Astrocyte (in vitro differentiated cells and primary cell): ENCODE data around the gene ATXN7. TPM values are rescaled to one million over a fixed set of nuclear protein-coding genes. Genes with fewer than 3 reads are reported as not detected.

ENCODE experiments used
- DNase-seq: peaks from one replicate; pipeline ENCODE4 v3.0.0-alpha.2; 2010; ENCODE audit warnings: low read depth
- FAIRE-seq: peaks from 2 replicates; lab custom pipeline; 2011; peaks lifted over from hg19 to GRCh38; lab: Jason Lieb, UNC
- H2AFZ ChIP-seq: 2 replicates; pipeline ENCODE4 v1.6.0; 2012; ENCODE audit warnings: low read depth, low read length, inconsistent platforms
- H3K27ac ChIP-seq: 2 replicates; pipeline ENCODE4 v1.5.1; 2011; ENCODE audit warnings: low read depth, low read length, inconsistent platforms
- H3K27me3 ChIP-seq: 2 replicates; pipeline ENCODE4 v1.6.0; 2011; ENCODE audit warnings: low read length, inconsistent platforms; ENCODE audit not compliant: insufficient read depth
- H3K36me3 ChIP-seq: 2 replicates; pipeline ENCODE4 v1.5.1; 2011; ENCODE audit warnings: low read length, inconsistent platforms; ENCODE audit not compliant: insufficient read depth
- H3K4me1 ChIP-seq: 2 replicates; pipeline ENCODE4 v1.5.1; 2011; ENCODE audit warnings: low read length, inconsistent platforms; ENCODE audit not compliant: insufficient read depth
- H3K4me2 ChIP-seq: 2 replicates; pipeline ENCODE4 v1.6.0; 2012; ENCODE audit warnings: low read length, inconsistent platforms
- H3K4me3 ChIP-seq: 2 replicates; pipeline ENCODE4 v1.5.1; 2011; ENCODE audit warnings: low read depth, mild to moderate bottlenecking, low read length, inconsistent platforms; ENCODE audit not compliant: insufficient read depth
- H3K79me2 ChIP-seq: 2 replicates; pipeline ENCODE4 v1.6.0; 2012; ENCODE audit warnings: mild to moderate bottlenecking, low read length, inconsistent platforms; ENCODE audit not compliant: insufficient read depth
- H3K9ac ChIP-seq: 2 replicates; pipeline ENCODE4 v1.6.0; 2012; ENCODE audit warnings: mild to moderate bottlenecking, low read length, inconsistent platforms
- H3K9me3 ChIP-seq: 2 replicates; pipeline ENCODE4 v1.5.1; 2012; ENCODE audit warnings: low read depth, mild to moderate bottlenecking, low read length, inconsistent platforms; ENCODE audit not compliant: insufficient read depth
- H4K20me1 ChIP-seq: 2 replicates; pipeline ENCODE4 v1.6.0; 2012; ENCODE audit warnings: low read length, inconsistent platforms; ENCODE audit not compliant: insufficient read depth
- H3K27ac Mint-ChIP-seq: one replicate; pipeline ENCODE4 v1.8.0; 2021; ENCODE audit warnings: mild to moderate bottlenecking, mixed read lengths; ENCODE audit not compliant: unreplicated experiment
- H3K27me3 Mint-ChIP-seq: one replicate; pipeline ENCODE4 v1.8.0; 2021; ENCODE audit warnings: low read depth, mixed read lengths; ENCODE audit not compliant: unreplicated experiment
- H3K36me3 Mint-ChIP-seq: one replicate; pipeline ENCODE4 v1.8.0; 2021; ENCODE audit warnings: low read depth, mixed read lengths; ENCODE audit not compliant: unreplicated experiment
- H3K4me1 Mint-ChIP-seq: one replicate; pipeline ENCODE4 v1.8.0; 2021; ENCODE audit warnings: low read depth, mixed read lengths; ENCODE audit not compliant: unreplicated experiment
- H3K4me3 Mint-ChIP-seq: one replicate; pipeline ENCODE4 v1.8.0; 2021; ENCODE audit warnings: mild to moderate bottlenecking, moderate library complexity, mixed read lengths; ENCODE audit not compliant: unreplicated experiment
- H3K9me3 Mint-ChIP-seq: one replicate; pipeline ENCODE4 v1.8.0; 2021; ENCODE audit warnings: mild to moderate bottlenecking, mixed read lengths; ENCODE audit not compliant: unreplicated experiment
- EZH2 ChIP-seq: IDR thresholded peaks from 2 replicates; pipeline ENCODE4 v1.6.1; 2012; ENCODE audit warnings: mild to moderate bottlenecking, low read length, inconsistent platforms; ENCODE audit not compliant: insufficient read depth
- total RNA-seq: library from RNA; stranded (reverse); gene quantifications from 2 replicates; pipeline ENCODE4 v1.2.1, GENCODE V29; 2021
- TF ChIP-seq, protein P1 (sequence below): IDR thresholded peaks from 2 replicates; pipeline ENCODE4 v1.5.1; 2011; ENCODE audit warnings: low read depth, mild to moderate bottlenecking, inconsistent platforms, low read length, moderate library complexity; ENCODE audit not compliant: insufficient read depth

The ATXN7 gene
- total RNA-seq, 1 donor from 2014 or later, result 17.6 TPM

DNA sequence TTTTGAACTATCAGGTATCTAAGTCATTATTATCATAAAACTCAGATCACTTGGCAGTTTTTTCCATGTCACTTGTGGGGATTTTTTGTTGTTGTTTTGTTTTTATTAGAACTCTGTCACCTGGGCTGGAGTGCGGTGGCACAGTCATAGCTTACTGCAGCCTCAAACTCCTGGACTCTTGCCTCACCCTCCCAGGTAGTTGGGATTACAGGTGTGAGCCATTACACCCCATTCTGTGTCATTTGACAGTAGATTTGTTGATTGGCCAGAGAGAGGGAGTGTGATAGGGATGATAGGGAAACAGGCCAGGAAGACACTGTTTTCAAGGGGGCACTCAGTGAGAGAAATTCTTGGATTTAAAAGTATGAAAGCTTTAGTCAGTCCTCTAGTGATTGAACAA, 103.2 kb downstream of the ATXN7 start:
- no peak overlapping the region for H3K4me3 ChIP-seq
- DNase-seq, result no peak

DNA sequence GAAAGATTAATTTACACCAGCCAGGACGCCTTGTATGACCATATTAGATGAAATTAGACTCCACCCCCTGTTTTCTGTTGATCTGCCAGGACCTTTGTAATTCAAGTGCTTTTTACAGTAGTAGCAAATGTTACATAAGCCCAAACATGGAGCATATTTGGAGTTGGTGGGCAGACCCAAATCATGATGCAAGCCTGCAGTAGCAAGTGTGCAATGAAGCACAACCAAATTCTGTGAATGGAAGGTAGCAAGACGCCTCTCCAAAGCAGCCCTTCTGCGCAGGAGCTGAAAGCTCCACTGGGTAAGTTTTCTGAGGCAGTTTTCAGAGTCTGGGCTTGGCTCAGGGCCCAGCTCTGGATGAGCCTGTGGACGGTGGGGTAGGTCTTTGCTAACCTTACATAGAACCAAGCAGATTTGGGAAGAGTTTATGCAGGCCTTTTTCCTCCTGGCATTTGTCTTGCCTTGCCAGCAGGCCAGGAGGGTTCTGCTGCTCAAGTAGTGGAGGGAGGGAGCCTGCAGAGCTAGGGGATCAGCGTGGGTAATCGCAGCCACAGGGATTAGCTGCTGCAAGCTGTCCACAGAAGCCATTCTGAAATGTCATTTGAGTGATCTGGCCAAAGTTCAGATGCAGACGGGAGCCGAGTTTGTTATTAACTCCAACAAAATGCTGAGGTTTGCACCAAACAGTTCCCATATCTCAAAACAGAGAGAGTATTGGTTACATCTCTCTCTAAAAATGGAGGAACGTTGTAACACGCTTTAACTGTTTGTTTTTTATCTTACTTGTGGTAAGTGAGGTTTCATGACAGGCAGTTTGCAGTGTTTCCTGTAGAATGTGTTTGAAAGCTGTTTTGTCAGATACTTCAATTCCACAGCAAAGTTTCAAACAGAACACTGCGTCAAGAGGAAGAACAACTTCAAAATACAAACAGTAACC, 104.3 kb downstream of the ATXN7 start:
- peak overlapping the region; percentile 10 for H3K4me3 Mint-ChIP-seq
- DNase-seq, result peak; percentile 81
- H3K4me2 ChIP-seq, result peak overlapping the region; percentile 56
- no peaks in the 10 kb centered on the region for H3K27me3 Mint-ChIP-seq
- H3K27me3 ChIP-seq, result no peaks in the 10 kb centered on the region
- H3K4me1 ChIP-seq, result peaks cover 44% of the 10 kb centered on the region
- H3K27ac Mint-ChIP-seq, result peak overlapping the region; percentile 16
- H3K4me1 Mint-ChIP-seq, result peaks cover 59% of the 10 kb centered on the region
- H2AFZ ChIP-seq, result no peak overlapping the region
- H3K9me3 ChIP-seq, result no peaks in the 10 kb centered on the region
- H4K20me1 ChIP-seq, result peaks cover 91% of the 10 kb centered on the region
- FAIRE-seq, result peak; percentile 5
- H3K4me3 ChIP-seq, result no peak overlapping the region
- TF ChIP-seq EZH2, result no peak
- TF ChIP-seq, protein P1, sequence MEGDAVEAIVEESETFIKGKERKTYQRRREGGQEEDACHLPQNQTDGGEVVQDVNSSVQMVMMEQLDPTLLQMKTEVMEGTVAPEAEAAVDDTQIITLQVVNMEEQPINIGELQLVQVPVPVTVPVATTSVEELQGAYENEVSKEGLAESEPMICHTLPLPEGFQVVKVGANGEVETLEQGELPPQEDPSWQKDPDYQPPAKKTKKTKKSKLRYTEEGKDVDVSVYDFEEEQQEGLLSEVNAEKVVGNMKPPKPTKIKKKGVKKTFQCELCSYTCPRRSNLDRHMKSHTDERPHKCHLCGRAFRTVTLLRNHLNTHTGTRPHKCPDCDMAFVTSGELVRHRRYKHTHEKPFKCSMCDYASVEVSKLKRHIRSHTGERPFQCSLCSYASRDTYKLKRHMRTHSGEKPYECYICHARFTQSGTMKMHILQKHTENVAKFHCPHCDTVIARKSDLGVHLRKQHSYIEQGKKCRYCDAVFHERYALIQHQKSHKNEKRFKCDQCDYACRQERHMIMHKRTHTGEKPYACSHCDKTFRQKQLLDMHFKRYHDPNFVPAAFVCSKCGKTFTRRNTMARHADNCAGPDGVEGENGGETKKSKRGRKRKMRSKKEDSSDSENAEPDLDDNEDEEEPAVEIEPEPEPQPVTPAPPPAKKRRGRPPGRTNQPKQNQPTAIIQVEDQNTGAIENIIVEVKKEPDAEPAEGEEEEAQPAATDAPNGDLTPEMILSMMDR, result no peak
- no peaks in the 10 kb centered on the region for H3K9me3 Mint-ChIP-seq
- peak overlapping the region; percentile 1 for H3K9ac ChIP-seq
- H3K79me2 ChIP-seq, result peaks cover 36% of the 10 kb centered on the region
- H3K36me3 Mint-ChIP-seq, result peaks cover 1% of the 10 kb centered on the region
- peak overlapping the region; percentile 6 for H3K27ac ChIP-seq
- no peaks in the 10 kb centered on the region for H3K36me3 ChIP-seq

More for the DNA sequence above, 103.2 kb downstream of the ATXN7 start:
- Histone ChIP-seq H3K36me3 (no peaks in the 10 kb centered on the region), H3K79me2 (peaks cover 35% of the 10 kb centered on the region), H2AFZ (no peak overlapping the region), H4K20me1 (peaks cover 89% of the 10 kb centered on the region), H3K9ac (no peak overlapping the region), H3K4me2 (no peak overlapping the region), H3K27me3 (no peaks in the 10 kb centered on the region), H3K4me1 (peaks cover 33% of the 10 kb centered on the region), H3K9me3 (no peaks in the 10 kb centered on the region), H3K27ac (no peak overlapping the region)
- Mint-ChIP-seq H3K4me1 (peaks cover 48% of the 10 kb centered on the region), H3K9me3 (no peaks in the 10 kb centered on the region), H3K27ac (peak overlapping the region; percentile 31), H3K4me3 (no peak overlapping the region), H3K27me3 (no peaks in the 10 kb centered on the region), H3K36me3 (no peaks in the 10 kb centered on the region)
- no peak for TF ChIP-seq EZH2
- TF ChIP-seq, protein P1, result no peak
- FAIRE-seq, result no peak
